Neural crest cell (in vitro differentiated cells): Measurements from ENCODE around the gene CAV3. TPM values are rescaled to one million over a fixed set of nuclear protein-coding genes. Genes with fewer than 3 reads are reported as not detected.

ENCODE experiments used
- DNase-seq: peaks from one replicate; pipeline ENCODE4 v3.0.0; 2021; ENCODE audit warnings: low read depth, mixed read lengths, low spot score
- H3K27ac Mint-ChIP-seq: one replicate; pipeline ENCODE4 v1.8.0; 2021; ENCODE audit warnings: mild to moderate bottlenecking, mixed read lengths; ENCODE audit not compliant: unreplicated experiment
- H3K27me3 Mint-ChIP-seq: 2 replicates; pipeline ENCODE4 v1.8.0; 2021; ENCODE audit warnings: low read depth, mild to moderate bottlenecking, mixed read lengths
- H3K36me3 Mint-ChIP-seq: 2 replicates; pipeline ENCODE4 v1.8.0; 2021; ENCODE audit warnings: low read depth, mild to moderate bottlenecking, mixed read lengths
- H3K4me1 Mint-ChIP-seq: 2 replicates; pipeline ENCODE4 v1.8.0; 2021; ENCODE audit warnings: mixed read lengths
- H3K4me3 Mint-ChIP-seq: one replicate; pipeline ENCODE4 v1.8.0; 2021; ENCODE audit warnings: mild to moderate bottlenecking, mixed read lengths
- H3K9me3 Mint-ChIP-seq: 2 replicates; pipeline ENCODE4 v1.8.0; 2021; ENCODE audit warnings: mixed read lengths
- total RNA-seq: library from RNA; stranded (reverse); gene quantifications from 2 replicates; pipeline ENCODE4 v1.2.1, GENCODE V29; 2021
- TF ChIP-seq, protein P1 (sequence below): fragments of 200-600 bp; sonication (generic); conservative IDR thresholded peaks from 2 replicates; pipeline ENCODE4 v1.5.0; 2021; ENCODE audit warnings: antibody characterized with exemption, mild to moderate bottlenecking

Gene CAV3
- total RNA-seq, 1 donor from 2014 or later = not detected

DNA sequence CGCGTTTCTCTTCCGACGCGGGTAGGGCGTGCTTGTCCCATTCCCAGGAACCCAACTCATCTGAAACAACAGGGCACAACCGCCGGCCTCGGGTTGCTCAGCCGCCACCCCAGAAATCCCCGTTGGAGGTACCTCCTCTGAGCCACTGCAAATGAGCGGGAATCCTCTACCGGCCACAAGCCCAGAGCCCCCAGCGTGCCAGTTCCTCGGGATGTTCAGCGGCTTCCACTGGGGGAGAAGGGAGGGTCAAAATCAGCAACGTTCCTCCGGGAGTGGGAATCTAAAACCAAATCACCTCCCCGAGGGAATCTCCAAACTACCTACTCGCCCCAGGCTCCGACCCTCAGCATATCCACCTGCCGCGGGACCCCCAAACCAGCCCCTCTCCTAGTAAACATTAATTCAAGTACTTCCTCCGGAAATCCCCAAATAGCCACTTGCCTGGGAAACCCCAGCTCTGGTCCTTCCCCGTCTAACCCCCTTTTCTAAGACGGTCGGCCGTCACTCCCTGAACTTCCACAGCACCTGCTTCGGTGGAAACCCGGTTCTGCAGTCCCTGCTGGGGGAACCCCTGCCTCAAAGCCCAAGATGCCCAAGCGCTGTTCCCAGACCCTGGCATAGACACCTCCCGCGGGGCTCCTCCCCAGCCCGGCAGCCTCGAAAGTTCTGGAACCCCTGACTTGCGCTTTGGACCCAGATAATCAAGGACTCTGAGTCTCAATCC, 34.9 kb downstream of the CAV3 start:
- Mint-ChIP-seq H3K27me3 (peaks cover 37% of the 10 kb centered on the region), H3K9me3 (no peaks in the 10 kb centered on the region), H3K4me1 (peaks cover 32% of the 10 kb centered on the region), H3K4me3 (peak overlapping the region; percentile 74), H3K36me3 (peaks cover 2% of the 10 kb centered on the region), H3K27ac (no peak overlapping the region)
- DNase-seq = no peak
- TF ChIP-seq, protein P1, sequence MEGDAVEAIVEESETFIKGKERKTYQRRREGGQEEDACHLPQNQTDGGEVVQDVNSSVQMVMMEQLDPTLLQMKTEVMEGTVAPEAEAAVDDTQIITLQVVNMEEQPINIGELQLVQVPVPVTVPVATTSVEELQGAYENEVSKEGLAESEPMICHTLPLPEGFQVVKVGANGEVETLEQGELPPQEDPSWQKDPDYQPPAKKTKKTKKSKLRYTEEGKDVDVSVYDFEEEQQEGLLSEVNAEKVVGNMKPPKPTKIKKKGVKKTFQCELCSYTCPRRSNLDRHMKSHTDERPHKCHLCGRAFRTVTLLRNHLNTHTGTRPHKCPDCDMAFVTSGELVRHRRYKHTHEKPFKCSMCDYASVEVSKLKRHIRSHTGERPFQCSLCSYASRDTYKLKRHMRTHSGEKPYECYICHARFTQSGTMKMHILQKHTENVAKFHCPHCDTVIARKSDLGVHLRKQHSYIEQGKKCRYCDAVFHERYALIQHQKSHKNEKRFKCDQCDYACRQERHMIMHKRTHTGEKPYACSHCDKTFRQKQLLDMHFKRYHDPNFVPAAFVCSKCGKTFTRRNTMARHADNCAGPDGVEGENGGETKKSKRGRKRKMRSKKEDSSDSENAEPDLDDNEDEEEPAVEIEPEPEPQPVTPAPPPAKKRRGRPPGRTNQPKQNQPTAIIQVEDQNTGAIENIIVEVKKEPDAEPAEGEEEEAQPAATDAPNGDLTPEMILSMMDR = no peak

DNA sequence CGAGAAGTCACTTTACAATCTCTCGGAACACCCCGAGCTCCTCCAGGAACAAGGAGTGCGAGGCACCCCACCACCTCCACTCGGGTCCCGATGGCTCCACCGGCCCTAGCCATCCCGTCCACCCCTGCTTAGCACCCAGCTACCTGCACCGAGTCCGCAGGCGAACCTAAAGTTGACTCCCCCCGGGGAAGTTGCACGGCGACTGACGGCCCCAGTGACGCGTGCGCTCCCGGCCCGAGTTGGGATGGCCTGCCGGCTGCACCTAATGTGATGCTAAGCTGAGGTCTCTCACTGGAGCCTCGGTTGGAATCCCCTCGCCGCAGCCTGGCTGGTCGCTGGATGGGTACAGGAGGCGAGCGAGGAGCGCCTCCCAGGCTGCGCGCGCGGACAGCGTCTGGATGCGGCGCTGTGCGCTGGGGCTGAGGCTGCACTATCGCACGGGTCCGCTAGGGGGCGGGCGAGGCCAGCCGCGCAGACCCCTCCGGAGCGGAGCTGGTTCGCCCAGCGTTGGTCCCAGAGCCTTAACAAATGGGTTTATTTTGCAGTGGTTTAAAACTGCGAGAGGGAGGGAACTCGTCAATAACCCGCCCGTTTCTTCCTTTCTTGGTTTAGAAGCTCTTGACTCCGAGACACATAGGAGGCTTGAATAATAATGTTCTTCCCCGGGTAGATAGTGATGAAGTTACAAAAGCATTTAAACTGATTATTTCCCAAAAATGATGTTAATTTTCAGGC, 35.7 kb downstream of the CAV3 start, which contains the start of gene OXTR:
OXTR (minus strand) TSS at position 526 of the 735 bp plus-strand sequence. CDS start 1,426 bp downstream, outside the sequence.
- H3K27ac Mint-ChIP-seq = peak within 1 kb of the TSS; percentile 12
- H3K4me3 Mint-ChIP-seq = peak within 1 kb of the TSS; percentile 74
- H3K36me3 Mint-ChIP-seq = peaks cover 2% of the 10 kb centered on the region
- peaks cover 32% of the 10 kb centered on the region for H3K4me1 Mint-ChIP-seq
- TF ChIP-seq, protein P1 = peak; percentile 99
- no peaks in the 10 kb centered on the region for H3K9me3 Mint-ChIP-seq
- H3K27me3 Mint-ChIP-seq = peaks cover 37% of the 10 kb centered on the region
- DNase-seq = peak; percentile 79

DNA sequence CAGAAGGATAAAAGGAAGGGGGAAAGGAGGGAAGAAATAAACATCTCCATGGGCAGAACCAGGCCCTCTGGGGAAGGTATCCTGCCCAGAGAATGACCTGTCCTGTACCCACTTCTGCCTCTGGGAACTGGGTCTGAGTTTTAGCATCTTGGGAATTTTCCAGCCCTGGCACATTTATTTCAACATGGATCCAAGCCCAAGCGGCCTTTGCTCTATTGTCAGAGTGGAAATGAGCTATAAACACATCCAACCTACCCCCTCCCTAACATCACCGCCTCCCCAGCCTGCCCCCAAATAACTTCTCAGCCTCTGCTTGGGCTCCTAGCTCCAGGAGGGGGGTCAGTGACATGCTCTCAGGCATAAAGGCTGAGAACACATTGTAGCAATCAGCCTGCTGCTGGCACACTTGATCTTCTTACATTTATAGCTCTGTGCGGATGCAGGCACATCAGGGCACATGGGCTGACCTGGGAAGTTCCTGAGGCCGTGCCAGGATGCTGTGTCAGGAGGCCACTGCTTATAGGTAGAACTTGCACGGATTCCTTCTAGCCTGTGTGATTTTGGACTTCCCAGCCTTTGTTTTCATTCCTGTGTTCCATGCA, 40.4 kb downstream of the CAV3 start:
- peaks cover 2% of the 10 kb centered on the region for H3K36me3 Mint-ChIP-seq
- no peak overlapping the region for H3K27ac Mint-ChIP-seq
- H3K9me3 Mint-ChIP-seq = no peaks in the 10 kb centered on the region
- H3K4me1 Mint-ChIP-seq = peaks cover 23% of the 10 kb centered on the region
- peaks cover 15% of the 10 kb centered on the region for H3K27me3 Mint-ChIP-seq
- no peak overlapping the region for H3K4me3 Mint-ChIP-seq
- no peak for DNase-seq
- TF ChIP-seq, protein P1 = no peak

DNA sequence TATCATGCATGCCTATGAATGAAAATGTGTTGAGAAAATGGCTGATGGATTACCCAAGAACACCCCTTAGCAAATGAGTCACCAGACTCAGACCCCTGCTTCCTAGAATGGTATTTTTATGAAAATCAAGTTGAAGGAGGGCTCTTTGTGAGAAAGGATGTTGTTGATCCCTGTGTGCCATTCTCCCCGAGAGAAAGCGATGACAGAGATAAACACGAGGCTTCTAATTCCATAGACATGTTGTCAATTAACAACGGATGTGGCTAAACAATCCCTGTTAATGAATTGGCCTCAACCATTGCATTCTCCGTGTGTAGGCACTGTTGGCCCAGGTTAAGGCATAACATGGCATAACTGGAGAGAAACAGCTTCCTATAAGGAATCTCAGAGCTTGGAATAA, 41.6 kb downstream of the CAV3 start:
- Mint-ChIP-seq H3K9me3 (no peaks in the 10 kb centered on the region), H3K36me3 (peaks cover 2% of the 10 kb centered on the region), H3K27me3 (peaks cover 6% of the 10 kb centered on the region), H3K4me1 (peaks cover 16% of the 10 kb centered on the region), H3K4me3 (no peak overlapping the region), H3K27ac (no peak overlapping the region)
- no peak for DNase-seq
- TF ChIP-seq, protein P1 = no peak

DNA sequence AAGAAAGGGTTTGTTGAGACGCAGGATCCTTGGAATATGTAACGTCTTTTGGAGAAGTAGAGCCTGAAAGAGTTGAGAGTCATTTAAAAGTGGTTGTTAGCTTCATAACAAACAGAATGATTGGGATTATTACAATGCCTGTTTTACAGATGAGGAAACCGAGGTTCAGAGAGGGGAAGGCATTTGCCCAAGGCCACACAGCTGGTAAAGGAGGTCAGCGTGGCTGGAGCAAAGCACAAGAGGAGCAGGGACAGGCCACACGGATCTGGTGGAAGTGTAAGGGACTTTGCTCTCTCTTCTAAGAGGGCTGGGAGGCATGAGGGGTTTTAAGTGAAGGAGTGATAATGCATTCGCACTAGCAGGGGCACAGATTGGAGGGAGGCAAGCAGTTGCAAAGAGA, 42.0 kb downstream of the CAV3 start:
- DNase-seq = no peak
- Mint-ChIP-seq H3K36me3 (peaks cover 2% of the 10 kb centered on the region), H3K27me3 (peaks cover 3% of the 10 kb centered on the region), H3K4me3 (no peak overlapping the region), H3K4me1 (peaks cover 16% of the 10 kb centered on the region), H3K9me3 (no peaks in the 10 kb centered on the region), H3K27ac (no peak overlapping the region)
- TF ChIP-seq, protein P1 = no peak
